ENCODE data around the gene CDRT4.

The CDRT4 gene

DNA sequence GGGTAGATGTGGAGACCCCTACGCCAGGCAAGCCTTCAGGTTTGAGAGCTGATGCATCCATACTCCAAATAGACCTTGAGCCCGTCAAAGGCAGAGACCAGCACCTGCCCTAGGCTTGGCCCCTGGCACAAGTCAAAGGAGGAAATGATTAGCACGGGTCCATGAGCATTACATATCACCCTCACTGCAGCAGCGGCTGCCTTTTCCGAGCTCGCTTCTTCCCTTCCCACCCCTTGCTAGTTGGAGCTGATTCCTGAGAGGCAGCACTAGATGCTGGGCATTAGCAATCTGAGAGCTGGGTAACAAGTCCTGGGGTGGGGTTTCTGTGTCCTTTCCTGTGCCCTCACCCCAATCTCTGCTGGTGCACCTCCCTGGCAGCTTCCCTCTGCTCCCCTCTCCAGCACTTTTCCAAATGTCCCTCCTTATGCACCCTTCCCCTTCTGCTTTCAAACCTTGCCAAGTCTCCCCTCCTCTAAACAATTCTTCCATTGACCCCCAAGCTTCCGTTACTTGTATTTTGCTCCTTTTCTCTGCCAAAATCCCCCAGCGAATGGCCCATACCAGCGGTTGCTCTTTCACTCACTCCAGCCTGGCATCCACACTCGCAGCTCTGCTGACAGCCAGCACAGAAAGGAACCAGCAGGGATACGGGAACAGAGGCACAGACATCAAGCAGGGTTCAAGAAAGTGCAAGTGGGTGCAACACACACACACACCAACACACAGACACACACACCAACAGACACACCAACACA, 3.0 kb downstream of the CDRT4 start:
- Histone ChIP-seq H3K9me3 (ENCODE audit: insufficient read depth, low read length) (no peaks in the 10 kb centered on the region), H3K4me3 (ENCODE audit: insufficient read depth, low read length, poor library complexity, severe bottlenecking) (no peak overlapping the region), H3K79me2 (ENCODE audit: insufficient read depth, low read length) (no peaks in the 10 kb centered on the region), H3K27ac (ENCODE audit: low read depth, low read length) (no peak overlapping the region), H2AFZ (ENCODE audit: low read depth, low read length, severe bottlenecking) (no peak overlapping the region), H3K36me3 (ENCODE audit: low read length) (no peaks in the 10 kb centered on the region), H3K4me2 (ENCODE audit: low read depth, low read length, poor library complexity, severe bottlenecking) (no peak overlapping the region), H4K20me1 (ENCODE audit: low read depth, low read length) (no peaks in the 10 kb centered on the region), H3K9me2 (replicated peaks; ENCODE audit: insufficient read depth, low read length) (no peaks in the 10 kb centered on the region), H3F3A (ENCODE audit: insufficient read depth) (no peaks in the 10 kb centered on the region), H3K9ac (ENCODE audit: low read length) (no peak overlapping the region), H3K27me3 (ENCODE audit: low read length) (no peaks in the 10 kb centered on the region)
- TF ChIP-seq, protein P1, sequence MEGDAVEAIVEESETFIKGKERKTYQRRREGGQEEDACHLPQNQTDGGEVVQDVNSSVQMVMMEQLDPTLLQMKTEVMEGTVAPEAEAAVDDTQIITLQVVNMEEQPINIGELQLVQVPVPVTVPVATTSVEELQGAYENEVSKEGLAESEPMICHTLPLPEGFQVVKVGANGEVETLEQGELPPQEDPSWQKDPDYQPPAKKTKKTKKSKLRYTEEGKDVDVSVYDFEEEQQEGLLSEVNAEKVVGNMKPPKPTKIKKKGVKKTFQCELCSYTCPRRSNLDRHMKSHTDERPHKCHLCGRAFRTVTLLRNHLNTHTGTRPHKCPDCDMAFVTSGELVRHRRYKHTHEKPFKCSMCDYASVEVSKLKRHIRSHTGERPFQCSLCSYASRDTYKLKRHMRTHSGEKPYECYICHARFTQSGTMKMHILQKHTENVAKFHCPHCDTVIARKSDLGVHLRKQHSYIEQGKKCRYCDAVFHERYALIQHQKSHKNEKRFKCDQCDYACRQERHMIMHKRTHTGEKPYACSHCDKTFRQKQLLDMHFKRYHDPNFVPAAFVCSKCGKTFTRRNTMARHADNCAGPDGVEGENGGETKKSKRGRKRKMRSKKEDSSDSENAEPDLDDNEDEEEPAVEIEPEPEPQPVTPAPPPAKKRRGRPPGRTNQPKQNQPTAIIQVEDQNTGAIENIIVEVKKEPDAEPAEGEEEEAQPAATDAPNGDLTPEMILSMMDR (IDR thresholded peaks at IDR 0.05; ENCODE audit: insufficient read depth, low read length, poor library complexity, severe bottlenecking): no peak
- TF ChIP-seq EZH2phosphoT487 (conservative IDR thresholded peaks at IDR 0.05; ENCODE audit: low read length): no peak

- H2AFZ ChIP-seq (ENCODE audit: low read depth, low read length, severe bottlenecking): no peak overlapping the region
- no peaks in the 10 kb centered on the region for H3K36me3 ChIP-seq (ENCODE audit: low read length)
- no peak overlapping the region for H3K4me3 ChIP-seq (ENCODE audit: insufficient read depth, low read length, poor library complexity, severe bottlenecking)
- TF ChIP-seq EZH2phosphoT487 (conservative IDR thresholded peaks at IDR 0.05; ENCODE audit: low read length): no peak
- TF ChIP-seq, protein P1 (IDR thresholded peaks at IDR 0.05; ENCODE audit: insufficient read depth, low read length, poor library complexity, severe bottlenecking): no peak
- no peak overlapping the region for H3K27ac ChIP-seq (ENCODE audit: low read depth, low read length)
- H3K27me3 ChIP-seq (ENCODE audit: low read length): no peaks in the 10 kb centered on the region
- no peaks in the 10 kb centered on the region for H3F3A ChIP-seq (ENCODE audit: insufficient read depth)
- H3K9me2 ChIP-seq (replicated peaks; ENCODE audit: insufficient read depth, low read length): no peaks in the 10 kb centered on the region
- no peak overlapping the region for H3K9ac ChIP-seq (ENCODE audit: low read length)
- H3K4me2 ChIP-seq (ENCODE audit: low read depth, low read length, poor library complexity, severe bottlenecking): no peak overlapping the region
- H3K79me2 ChIP-seq (ENCODE audit: insufficient read depth, low read length): no peaks in the 10 kb centered on the region
- H4K20me1 ChIP-seq (ENCODE audit: low read depth, low read length): no peaks in the 10 kb centered on the region
- no peaks in the 10 kb centered on the region for H3K9me3 ChIP-seq (ENCODE audit: insufficient read depth, low read length)
Measured at GRCh38 chr17:15462976-15463772, 4.2 kb downstream of the CDRT4 start.

- Histone ChIP-seq H3K27me3 (ENCODE audit: low read length) (no peaks in the 10 kb centered on the region), H3K9me3 (ENCODE audit: insufficient read depth, low read length) (no peaks in the 10 kb centered on the region), H2AFZ (ENCODE audit: low read depth, low read length, severe bottlenecking) (no peak overlapping the region), H3K4me3 (ENCODE audit: insufficient read depth, low read length, poor library complexity, severe bottlenecking) (no peak overlapping the region), H3K36me3 (ENCODE audit: low read length) (no peaks in the 10 kb centered on the region), H3K79me2 (ENCODE audit: insufficient read depth, low read length) (no peaks in the 10 kb centered on the region), H3F3A (ENCODE audit: insufficient read depth) (no peaks in the 10 kb centered on the region), H3K27ac (ENCODE audit: low read depth, low read length) (no peak overlapping the region), H3K9ac (ENCODE audit: low read length) (no peak overlapping the region), H3K9me2 (replicated peaks; ENCODE audit: insufficient read depth, low read length) (no peaks in the 10 kb centered on the region), H4K20me1 (ENCODE audit: low read depth, low read length) (no peaks in the 10 kb centered on the region), H3K4me2 (ENCODE audit: low read depth, low read length, poor library complexity, severe bottlenecking) (no peak overlapping the region)
- TF ChIP-seq EZH2phosphoT487 (conservative IDR thresholded peaks at IDR 0.05; ENCODE audit: low read length): no peak
- TF ChIP-seq, protein P1 (IDR thresholded peaks at IDR 0.05; ENCODE audit: insufficient read depth, low read length, poor library complexity, severe bottlenecking): no peak
Measured at GRCh38 chr17:15457723-15458094, 9.7 kb downstream of the CDRT4 start.
